GM18498 (cell line): Measurements from ENCODE around the gene CELA2A.
A peak's percentile ranks its signal among the peaks of the same experiment; 100 is the strongest.

Experiments
- ATAC-seq: cut with Tn5 transposase; IDR thresholded peaks from one replicate; pipeline ENCODE4 v1.9.1; 2021; ENCODE audit warnings: mild to moderate bottlenecking, moderate library complexity; ENCODE audit not compliant: unreplicated experiment

CELA2A gene

GRCh38 chr1:15456313-15456954 lies at the start of gene CELA2A:
CELA2A (plus strand) TSS chr1:15456732; CDS start chr1:15456754, 22 bp downstream.
- ATAC-seq: no peak

GRCh38 chr1:15407580-15407979 lies 49.0 kb upstream of the CELA2A start:
- ATAC-seq: no peak

- ATAC-seq: no peak
Observed at GRCh38 chr1:15408890-15409387, 47.6 kb upstream of the CELA2A start.

GRCh38 chr1:15409388-15410222 lies 46.9 kb upstream of the CELA2A start, which contains the start of gene EFHD2:
EFHD2 (plus strand) TSS chr1:15409888; CDS start chr1:15409972, 84 bp downstream.
- peak; percentile 80 for ATAC-seq

GRCh38 chr1:15410223-15410883 lies 46.2 kb upstream of the CELA2A start:
- ATAC-seq: no peak

GRCh38 chr1:15410884-15411245 lies 45.7 kb upstream of the CELA2A start:
- no peak for ATAC-seq

GRCh38 chr1:15411593-15412137 lies 44.9 kb upstream of the CELA2A start:
- ATAC-seq: peak; percentile 57

GRCh38 chr1:15412175-15412800 lies 44.2 kb upstream of the CELA2A start:
- ATAC-seq: no peak

GRCh38 chr1:15412843-15413242 lies 43.7 kb upstream of the CELA2A start:
- ATAC-seq: no peak

- ATAC-seq: no peak
Observed at GRCh38 chr1:15413563-15414444, 42.7 kb upstream of the CELA2A start.

GRCh38 chr1:15414445-15414983 lies 42.0 kb upstream of the CELA2A start:
- no peak for ATAC-seq

GRCh38 chr1:15417059-15417934 lies 39.2 kb upstream of the CELA2A start:
- peak; percentile 45 for ATAC-seq

- no peak for ATAC-seq
Observed at GRCh38 chr1:15418806-15419515, 37.6 kb upstream of the CELA2A start.

- ATAC-seq: no peak
Observed at GRCh38 chr1:15420853-15421465, 35.6 kb upstream of the CELA2A start.

GRCh38 chr1:15422871-15423270 lies 33.7 kb upstream of the CELA2A start:
- no peak for ATAC-seq

- no peak for ATAC-seq
Observed at GRCh38 chr1:15423355-15424077, 33.0 kb upstream of the CELA2A start.

- ATAC-seq: no peak
Observed at GRCh38 chr1:15424146-15424667, 32.3 kb upstream of the CELA2A start.
